Activated CD4-positive, alpha-beta memory T cell treated with anti-CD3 and anti-CD28 coated beads, Interleukin-2, amount 10 ng/mL, durations not matched to agents 7 days and 5 days (primary cell): ENCODE measurements around the gene ETV5. TPM values are rescaled to one million over a fixed set of nuclear protein-coding genes. Genes with fewer than 3 reads are reported as not detected.

Source experiments
- CTCF ChIA-PET: fragments of 350-600 bp; sonication (Branson Sonifier 250); formaldehyde crosslinking; loops from one replicate; lab custom pipeline; 2021; ENCODE audit warnings: antibody characterized with exemption, inconsistent platforms; lab: Charles Lee
- POLR2A ChIA-PET: fragments of 350-600 bp; sonication (Branson Sonifier 250); formaldehyde crosslinking; loops from one replicate; lab custom pipeline; 2021; ENCODE audit warnings: antibody characterized with exemption; lab: Charles Lee
- DNase-seq: peaks from one replicate; pipeline ENCODE4 v3.0.0-alpha.2; 2020
- H3K27ac Mint-ChIP-seq: one replicate; pipeline ENCODE4 v1.8.0; 2021; ENCODE audit warnings: mild to moderate bottlenecking, mixed read lengths
- H3K27me3 Mint-ChIP-seq: one replicate; pipeline ENCODE4 v1.8.0; 2021; ENCODE audit warnings: mixed read lengths
- H3K36me3 Mint-ChIP-seq: one replicate; pipeline ENCODE4 v1.8.0; 2021; ENCODE audit warnings: low read depth, mixed read lengths
- H3K4me1 Mint-ChIP-seq: one replicate; pipeline ENCODE4 v1.8.0; 2021; ENCODE audit warnings: mixed read lengths
- H3K4me3 Mint-ChIP-seq: one replicate; pipeline ENCODE4 v1.8.0; 2021; ENCODE audit warnings: mild to moderate bottlenecking, mixed read lengths
- H3K9me3 Mint-ChIP-seq: one replicate; pipeline ENCODE4 v1.8.0; 2021; ENCODE audit warnings: mixed read lengths
- total RNA-seq, 2 experiments: library from RNA; stranded (reverse); gene quantifications; one replicate each; pipeline ENCODE4 v1.2.3, GENCODE V29; 2021

Gene ETV5
- total RNA-seq, 2 experiments from 2014 or later: 2.5 to 3.3 TPM

DNA sequence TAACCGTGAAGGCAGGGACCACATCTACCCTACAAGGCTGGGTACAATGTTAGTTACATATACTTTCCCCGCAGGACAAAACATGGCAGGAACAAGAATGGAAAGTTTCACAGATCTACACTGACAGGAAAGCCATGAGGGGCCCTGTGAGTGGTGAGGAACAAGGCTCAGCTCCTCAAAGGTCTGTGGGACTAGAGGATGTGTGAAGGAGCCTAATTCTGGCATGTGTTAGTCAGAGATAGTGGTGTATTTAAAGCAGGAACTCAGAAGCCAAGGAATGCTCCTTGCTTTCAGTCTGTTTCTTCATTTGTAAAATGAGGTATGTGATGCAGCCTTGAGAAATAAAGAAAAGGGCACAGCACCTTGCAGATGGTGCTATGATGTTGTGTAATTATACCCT, 25.1 kb downstream of the ETV5 start:
- no peak overlapping the region for H3K27ac Mint-ChIP-seq
- CTCF ChIA-PET: no interaction called here
- H3K9me3 Mint-ChIP-seq: no peaks in the 10 kb centered on the region
- H3K27me3 Mint-ChIP-seq: peaks cover 61% of the 10 kb centered on the region
- no peak overlapping the region for H3K4me3 Mint-ChIP-seq
- H3K4me1 Mint-ChIP-seq: no peaks in the 10 kb centered on the region
- H3K36me3 Mint-ChIP-seq: no peaks in the 10 kb centered on the region
- POLR2A ChIA-PET: no interaction called here
- DNase-seq: no peak

DNA sequence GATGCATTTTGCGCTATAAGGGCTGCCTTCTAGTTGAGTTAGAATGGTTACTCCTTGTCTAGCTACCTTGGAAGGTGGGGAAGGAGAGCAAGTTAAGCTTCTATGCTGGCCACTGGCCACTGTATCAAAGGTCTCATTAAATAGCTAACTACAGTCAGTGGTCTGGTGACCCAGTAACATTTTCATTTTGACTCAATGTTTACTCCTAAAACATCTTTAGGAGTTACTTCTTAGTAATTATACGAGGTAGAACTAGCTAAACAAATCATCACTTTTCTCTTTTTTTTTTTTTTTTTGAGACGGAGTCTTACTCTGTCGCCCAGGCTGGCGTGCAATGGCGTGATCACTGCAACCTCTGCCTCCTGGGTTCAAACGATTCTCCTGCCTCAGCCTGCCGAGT, 26.7 kb downstream of the ETV5 start:
- no peak overlapping the region for H3K4me3 Mint-ChIP-seq
- peaks cover 55% of the 10 kb centered on the region for H3K27me3 Mint-ChIP-seq
- no peaks in the 10 kb centered on the region for H3K9me3 Mint-ChIP-seq
- no peaks in the 10 kb centered on the region for H3K36me3 Mint-ChIP-seq
- ChIA-PET CTCF (interaction anchor here (0.7 to 1.5 kb wide), 2 partner anchors 139 to 205 kb away, joined by 3 to 7 read pairs; no protein-coding TSS in a partner anchor), POLR2A (interaction anchor here (1.0 kb wide), 1 partner anchor 18 kb away, joined by 3 read pairs; no protein-coding TSS in a partner anchor)
- no peak for DNase-seq
- no peak overlapping the region for H3K27ac Mint-ChIP-seq
- no peaks in the 10 kb centered on the region for H3K4me1 Mint-ChIP-seq

DNA sequence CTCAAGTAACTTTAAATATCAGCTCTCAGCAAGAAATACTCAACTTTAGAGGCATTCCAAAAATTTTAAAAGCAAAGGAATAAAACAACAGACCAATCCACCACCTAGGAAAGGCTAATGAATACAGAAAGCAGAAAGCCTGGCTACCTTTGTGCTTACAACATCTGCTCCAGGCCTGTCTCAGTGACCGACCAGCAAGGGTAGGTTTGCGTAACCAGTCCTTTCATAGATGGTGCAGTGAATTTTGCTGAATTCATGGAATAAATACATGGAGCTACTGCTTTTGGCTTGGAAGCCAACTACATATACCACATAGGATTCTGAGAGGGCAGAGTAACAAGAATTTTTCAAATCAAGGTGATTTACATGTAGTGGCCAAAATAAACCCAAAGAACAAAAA, 27.2 kb downstream of the ETV5 start:
- CTCF ChIA-PET: interaction anchor here (0.7 to 1.5 kb wide), 2 partner anchors 138 to 206 kb away, joined by 3 to 7 read pairs; no protein-coding TSS in a partner anchor
- Mint-ChIP-seq H3K9me3 (no peaks in the 10 kb centered on the region), H3K4me1 (no peaks in the 10 kb centered on the region), H3K27me3 (peaks cover 50% of the 10 kb centered on the region), H3K4me3 (no peak overlapping the region), H3K27ac (no peak overlapping the region), H3K36me3 (no peaks in the 10 kb centered on the region)
- POLR2A ChIA-PET: interaction anchor here (1.0 kb wide), 1 partner anchor 18 kb away, joined by 3 read pairs; no protein-coding TSS in a partner anchor
- no peak for DNase-seq

DNA sequence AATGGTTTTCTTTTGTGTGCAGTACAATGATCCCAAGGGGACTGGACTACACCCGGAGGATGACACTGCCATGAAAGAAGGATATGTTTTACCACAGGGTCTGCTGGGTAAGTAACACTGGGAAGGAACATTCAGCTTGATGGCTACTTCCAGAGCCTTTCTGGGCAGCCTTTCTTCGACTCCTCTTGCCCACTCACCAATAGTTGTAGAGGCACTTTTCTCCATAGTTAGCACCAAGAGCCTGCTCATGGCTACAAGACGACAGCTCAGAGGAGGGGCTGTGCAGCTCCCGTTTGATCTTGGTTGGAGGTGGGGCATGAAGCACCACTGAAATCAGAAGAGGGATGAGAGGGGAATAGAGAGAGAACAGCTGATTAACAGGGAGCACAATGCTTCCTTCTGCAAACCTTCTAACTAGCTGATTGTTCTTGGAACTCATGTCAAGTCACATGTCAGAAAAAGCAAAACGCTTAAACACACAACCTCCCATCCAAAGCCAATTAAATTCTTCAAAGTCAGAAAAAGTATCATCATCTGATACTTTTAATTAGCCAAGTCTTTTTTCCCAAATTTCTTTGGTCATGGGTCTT, 27.9 kb downstream of the ETV5 start:
- Mint-ChIP-seq H3K4me1 (no peaks in the 10 kb centered on the region), H3K36me3 (no peaks in the 10 kb centered on the region), H3K4me3 (no peak overlapping the region), H3K27ac (no peak overlapping the region), H3K27me3 (peaks cover 45% of the 10 kb centered on the region), H3K9me3 (no peaks in the 10 kb centered on the region)
- POLR2A ChIA-PET: interaction anchor here (1.0 kb wide), 1 partner anchor 17 kb away, joined by 3 read pairs; no protein-coding TSS in a partner anchor
- DNase-seq: no peak
- CTCF ChIA-PET: no interaction called here

DNA sequence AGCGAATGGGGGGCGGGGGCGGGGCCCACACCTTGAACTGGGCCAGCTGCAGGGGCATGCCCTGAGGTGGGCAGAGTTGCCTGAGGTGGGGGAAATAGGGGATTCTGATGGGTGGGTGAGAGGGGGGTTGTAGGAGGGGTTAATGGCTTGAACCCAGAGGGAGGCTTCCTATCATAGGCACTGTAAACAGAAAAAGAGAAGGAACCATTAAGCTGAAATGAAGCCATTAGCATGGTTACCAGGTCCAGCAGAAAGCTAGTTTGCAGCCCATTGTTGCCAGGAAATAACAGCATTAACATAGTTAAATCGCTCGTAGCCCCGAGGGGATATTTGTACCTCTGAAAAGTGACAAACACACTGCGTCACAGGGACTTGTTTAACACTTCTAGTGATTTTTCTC, 29.0 kb downstream of the ETV5 start:
- Mint-ChIP-seq H3K36me3 (no peaks in the 10 kb centered on the region), H3K4me1 (no peaks in the 10 kb centered on the region), H3K9me3 (peaks cover 2% of the 10 kb centered on the region), H3K4me3 (no peak overlapping the region), H3K27me3 (peaks cover 46% of the 10 kb centered on the region), H3K27ac (no peak overlapping the region)
- CTCF ChIA-PET: no interaction called here
- POLR2A ChIA-PET: no interaction called here
- no peak for DNase-seq

DNA sequence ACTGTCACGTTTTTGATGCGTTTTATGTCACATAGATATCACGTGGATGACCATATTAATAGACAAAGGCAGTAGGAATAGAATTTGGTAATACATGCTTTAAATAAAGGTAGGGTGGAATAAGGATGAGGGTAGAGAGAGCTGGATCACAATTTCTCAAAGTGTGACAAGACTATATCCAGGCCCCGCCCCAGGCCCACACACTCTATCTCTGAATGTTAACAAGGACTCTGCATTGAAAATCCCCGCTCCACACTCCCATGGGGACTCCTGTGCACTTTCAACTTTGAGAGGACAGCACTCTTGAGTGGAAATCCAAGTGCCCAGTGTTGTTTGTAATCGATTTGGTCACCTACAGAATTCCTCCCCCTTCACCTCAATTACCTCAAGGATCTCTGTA, 31.4 kb downstream of the ETV5 start:
- H3K9me3 Mint-ChIP-seq: peaks cover 6% of the 10 kb centered on the region
- H3K27me3 Mint-ChIP-seq: peaks cover 32% of the 10 kb centered on the region
- H3K36me3 Mint-ChIP-seq: no peaks in the 10 kb centered on the region
- ChIA-PET CTCF (no interaction called here), POLR2A (no interaction called here)
- H3K4me1 Mint-ChIP-seq: no peaks in the 10 kb centered on the region
- no peak overlapping the region for H3K27ac Mint-ChIP-seq
- no peak for DNase-seq
- H3K4me3 Mint-ChIP-seq: no peak overlapping the region

DNA sequence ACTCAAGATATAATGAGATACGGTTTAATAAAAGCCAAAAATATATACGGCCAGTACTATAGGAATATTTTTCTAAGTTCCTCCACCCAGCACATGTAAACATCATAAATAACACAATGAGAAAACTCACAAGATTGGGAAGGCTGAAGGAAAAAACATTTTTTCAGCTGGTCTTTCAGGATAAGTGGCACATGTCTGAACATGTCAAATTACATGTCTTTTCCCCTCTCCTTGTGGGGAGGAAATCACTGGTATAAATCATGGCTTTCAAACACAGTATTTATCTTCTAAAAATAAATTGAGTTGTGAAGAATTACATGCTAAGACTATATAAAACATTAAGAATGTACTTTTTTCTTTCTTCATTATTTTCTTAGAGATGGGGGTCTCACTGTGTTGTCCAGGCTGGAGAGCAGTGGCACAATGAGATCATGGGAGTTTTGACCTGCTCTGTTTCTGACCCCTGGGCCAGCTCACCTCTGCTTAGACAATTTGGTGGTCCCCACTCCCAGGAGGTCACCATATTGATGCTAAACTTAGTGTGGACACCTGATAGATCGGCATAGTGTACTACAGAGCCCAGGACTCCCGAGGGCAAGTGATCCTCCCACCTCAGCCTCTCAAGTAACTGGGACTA, 32.8 kb downstream of the ETV5 start:
- Mint-ChIP-seq H3K36me3 (no peaks in the 10 kb centered on the region), H3K4me1 (no peaks in the 10 kb centered on the region), H3K27ac (no peak overlapping the region), H3K4me3 (no peak overlapping the region), H3K9me3 (peaks cover 8% of the 10 kb centered on the region), H3K27me3 (peaks cover 31% of the 10 kb centered on the region)
- POLR2A ChIA-PET: no interaction called here
- DNase-seq: no peak
- CTCF ChIA-PET: no interaction called here

DNA sequence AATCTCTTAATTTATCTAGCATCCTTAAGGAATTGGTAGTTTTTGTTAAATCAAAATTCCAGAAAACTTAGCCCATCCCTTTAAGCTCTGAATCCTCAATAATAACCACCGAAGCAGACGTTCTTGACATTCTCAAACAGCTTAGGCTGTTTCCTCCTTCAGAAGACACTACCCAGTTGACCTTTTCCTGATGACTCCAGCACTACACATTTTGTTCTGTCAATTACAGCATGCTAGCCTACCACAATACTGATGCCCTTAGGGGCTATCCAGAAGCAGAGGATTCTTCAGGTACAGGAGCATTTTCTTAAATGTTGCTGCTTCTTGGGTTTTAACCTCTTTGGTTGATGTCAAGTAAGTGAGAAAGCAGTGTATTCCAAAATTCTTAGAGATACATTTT, 33.4 kb downstream of the ETV5 start:
- CTCF ChIA-PET: no interaction called here
- H3K9me3 Mint-ChIP-seq: peaks cover 8% of the 10 kb centered on the region
- peaks cover 27% of the 10 kb centered on the region for H3K27me3 Mint-ChIP-seq
- no peak overlapping the region for H3K4me3 Mint-ChIP-seq
- H3K36me3 Mint-ChIP-seq: no peaks in the 10 kb centered on the region
- no peak for DNase-seq
- H3K4me1 Mint-ChIP-seq: no peaks in the 10 kb centered on the region
- H3K27ac Mint-ChIP-seq: no peak overlapping the region
- POLR2A ChIA-PET: no interaction called here

DNA sequence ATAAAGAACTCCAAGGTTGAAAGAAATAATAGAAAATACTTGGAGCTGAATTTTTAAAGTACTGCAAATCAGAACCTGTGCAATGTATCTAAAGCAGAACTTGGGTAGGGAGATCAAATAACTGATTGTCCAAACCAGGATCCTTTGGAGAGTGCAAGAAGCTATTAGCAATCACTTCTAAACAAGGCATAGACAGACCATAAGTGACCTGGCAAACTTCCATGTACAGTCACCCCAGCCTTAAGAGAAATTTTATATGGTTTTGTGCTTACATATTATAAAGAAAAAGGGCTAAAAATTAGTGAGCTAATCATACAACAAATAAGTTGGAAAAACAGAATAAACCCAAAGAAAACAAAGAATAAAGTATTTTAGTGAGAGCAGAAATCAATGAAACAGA, 35.2 kb downstream of the ETV5 start:
- Mint-ChIP-seq H3K4me1 (no peaks in the 10 kb centered on the region), H3K36me3 (no peaks in the 10 kb centered on the region), H3K9me3 (peaks cover 8% of the 10 kb centered on the region), H3K27ac (no peak overlapping the region), H3K27me3 (peaks cover 24% of the 10 kb centered on the region), H3K4me3 (no peak overlapping the region)
- POLR2A ChIA-PET: interaction anchor here (0.5 kb wide), 1 partner anchor 47 kb away, joined by 3 read pairs; no protein-coding TSS in a partner anchor
- DNase-seq: no peak
- CTCF ChIA-PET: no interaction called here

DNA sequence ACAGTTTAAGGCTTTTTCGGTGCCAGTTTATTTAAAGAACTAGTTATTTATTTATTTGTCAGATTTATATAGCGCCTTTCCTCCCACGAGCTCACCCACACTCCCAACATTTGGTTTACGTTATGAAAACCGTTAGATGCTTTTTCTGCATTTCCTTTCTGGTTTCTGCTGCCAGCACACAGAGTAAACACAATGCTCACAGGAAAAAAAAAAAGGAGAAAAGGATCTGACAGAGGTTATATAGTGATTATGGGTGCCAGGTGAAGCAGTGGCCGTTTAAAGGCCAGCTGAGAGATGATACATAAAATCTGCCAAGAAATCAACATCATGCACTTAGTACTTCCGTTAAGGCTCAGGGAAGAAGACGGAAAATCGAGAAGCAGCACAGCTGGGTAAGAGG, 37.9 kb downstream of the ETV5 start:
- ChIA-PET POLR2A (no interaction called here), CTCF (no interaction called here)
- Mint-ChIP-seq H3K27ac (no peak overlapping the region), H3K4me1 (peaks cover 5% of the 10 kb centered on the region), H3K9me3 (peaks cover 8% of the 10 kb centered on the region), H3K36me3 (no peaks in the 10 kb centered on the region), H3K4me3 (no peak overlapping the region), H3K27me3 (peaks cover 30% of the 10 kb centered on the region)
- no peak for DNase-seq

DNA sequence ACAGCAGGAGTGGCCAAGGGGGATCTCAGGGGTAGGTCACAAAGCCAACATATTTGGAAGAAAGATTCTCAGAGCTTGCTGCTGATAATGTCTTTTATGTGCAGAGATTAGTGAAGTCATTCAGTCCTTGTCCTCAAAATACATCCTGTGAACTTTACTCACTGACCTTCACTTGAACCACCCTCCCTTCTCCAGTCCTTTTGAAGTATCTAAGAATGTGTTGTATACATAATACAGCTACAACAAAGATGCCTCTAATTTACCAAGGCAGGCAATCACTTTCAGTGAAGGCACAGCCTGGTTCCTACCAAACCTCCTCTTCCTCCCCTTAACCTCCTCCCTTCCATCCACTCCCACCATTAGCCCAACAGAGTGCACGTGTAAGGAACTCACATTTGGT, 38.3 kb downstream of the ETV5 start:
- POLR2A ChIA-PET: no interaction called here

DNA sequence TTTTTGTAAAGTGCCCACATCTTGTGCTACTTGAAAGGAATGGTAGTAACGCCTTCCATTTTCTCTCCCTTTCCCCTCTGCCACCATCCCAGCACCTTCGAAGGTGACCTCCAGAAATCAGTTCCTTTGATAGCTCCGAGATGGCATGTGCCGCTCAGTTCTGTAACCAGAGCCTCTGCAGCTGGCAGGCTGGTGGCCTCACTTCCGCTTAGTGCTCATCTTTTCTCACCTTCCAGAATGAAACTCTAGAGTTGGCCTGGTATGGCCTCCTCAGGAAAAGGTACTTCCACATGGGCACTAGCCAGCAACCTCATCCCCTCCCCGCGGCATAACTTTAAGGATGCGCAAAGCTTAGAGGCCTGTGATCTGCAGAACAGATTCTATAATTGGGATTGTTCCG, 38.8 kb downstream of the ETV5 start:
- DNase-seq: no peak
- Mint-ChIP-seq H3K36me3 (no peaks in the 10 kb centered on the region), H3K9me3 (peaks cover 8% of the 10 kb centered on the region), H3K4me1 (peaks cover 5% of the 10 kb centered on the region), H3K27ac (no peak overlapping the region), H3K4me3 (no peak overlapping the region), H3K27me3 (peaks cover 32% of the 10 kb centered on the region)
- ChIA-PET CTCF (no interaction called here), POLR2A (no interaction called here)

More for the DNA sequence above, 38.3 kb downstream of the ETV5 start:
- peaks cover 5% of the 10 kb centered on the region for H3K4me1 Mint-ChIP-seq
- no peak overlapping the region for H3K4me3 Mint-ChIP-seq
- DNase-seq: no peak
- peaks cover 8% of the 10 kb centered on the region for H3K9me3 Mint-ChIP-seq
- peaks cover 33% of the 10 kb centered on the region for H3K27me3 Mint-ChIP-seq
- no peaks in the 10 kb centered on the region for H3K36me3 Mint-ChIP-seq
- CTCF ChIA-PET: no interaction called here
- no peak overlapping the region for H3K27ac Mint-ChIP-seq

DNA sequence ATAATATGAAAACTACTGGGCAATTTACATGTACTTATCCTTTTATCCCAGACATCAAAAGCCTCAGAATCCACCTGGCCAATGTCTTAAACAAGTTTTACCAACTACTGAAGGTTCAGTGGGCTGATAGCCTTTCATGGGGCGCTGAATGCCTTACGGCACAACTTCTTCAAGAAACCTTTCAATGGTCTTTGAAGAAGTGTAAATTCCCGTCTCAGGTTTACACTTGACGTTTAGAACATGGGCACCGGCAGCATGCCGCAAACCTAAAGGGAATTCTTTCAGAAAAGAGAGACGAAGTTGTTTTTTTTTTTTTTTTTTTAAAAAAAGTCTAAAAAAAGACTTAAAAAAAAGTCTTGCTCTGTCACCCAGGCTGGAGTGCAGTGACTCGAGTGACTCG, 39.7 kb downstream of the ETV5 start:
- Mint-ChIP-seq H3K27ac (no peak overlapping the region), H3K4me1 (peaks cover 5% of the 10 kb centered on the region), H3K36me3 (no peaks in the 10 kb centered on the region), H3K27me3 (peaks cover 39% of the 10 kb centered on the region), H3K4me3 (no peak overlapping the region), H3K9me3 (peaks cover 3% of the 10 kb centered on the region)
- DNase-seq: no peak
- ChIA-PET CTCF (interaction anchor here (1.1 kb wide), 1 partner anchor 86 kb away, joined by 3 read pairs; no protein-coding TSS in a partner anchor), POLR2A (no interaction called here)

DNA sequence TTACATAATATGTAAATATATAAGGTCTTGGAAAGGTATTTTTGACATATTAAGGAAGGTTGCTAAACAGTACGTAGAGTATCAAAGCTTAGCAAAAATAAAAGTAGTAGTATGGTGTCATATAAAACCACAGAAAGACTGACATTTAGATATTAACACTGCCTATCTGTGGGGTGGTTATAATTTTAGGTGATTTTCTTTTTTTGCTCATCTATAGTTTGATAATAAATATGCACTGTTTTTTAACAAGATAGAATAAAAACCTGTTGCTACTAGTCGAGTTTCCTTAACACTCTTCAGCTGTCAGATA, 40.7 kb downstream of the ETV5 start:
- H3K27ac Mint-ChIP-seq: no peak overlapping the region
- H3K4me3 Mint-ChIP-seq: no peak overlapping the region
- H3K27me3 Mint-ChIP-seq: peaks cover 47% of the 10 kb centered on the region
- ChIA-PET POLR2A (no interaction called here), CTCF (interaction anchor here (1.1 kb wide), 1 partner anchor 85 kb away, joined by 3 read pairs; no protein-coding TSS in a partner anchor)
- H3K36me3 Mint-ChIP-seq: no peaks in the 10 kb centered on the region
- H3K9me3 Mint-ChIP-seq: peaks cover 3% of the 10 kb centered on the region
- peaks cover 5% of the 10 kb centered on the region for H3K4me1 Mint-ChIP-seq
- no peak for DNase-seq
